Erythroblast (primary cell): Measurements from ENCODE around the gene IGSF11.

Source experiments
- GATA1 ChIP-seq: IDR thresholded peaks from 2 replicates; pipeline ENCODE4 v1.6.1; 2011; ENCODE audit warnings: low read depth, mild to moderate bottlenecking, control low read depth, low read length, moderate library complexity
- POLR2A ChIP-seq: IDR thresholded peaks from 2 replicates; pipeline ENCODE4 v1.6.1; 2011; ENCODE audit warnings: mild to moderate bottlenecking, low read length

DNA sequence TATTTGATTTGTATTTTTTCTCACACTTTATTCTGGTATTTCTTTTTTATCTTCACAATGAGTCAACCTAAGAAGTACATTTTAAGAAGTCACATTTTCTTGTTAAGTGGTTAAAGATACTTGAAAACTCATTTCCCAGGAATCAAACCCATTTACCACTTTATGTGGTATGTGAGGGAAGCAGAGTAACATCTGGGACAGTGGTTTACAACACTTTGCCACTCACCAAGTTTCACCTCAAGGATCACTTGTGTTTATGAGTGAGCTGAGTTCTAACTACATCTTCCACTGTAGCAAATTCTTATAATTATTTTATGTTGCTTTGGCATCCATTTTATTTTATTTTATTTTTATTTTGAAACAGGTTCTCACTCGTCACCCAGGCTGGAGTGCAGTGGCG, 53.8 kb downstream of the IGSF11 start:
- TF ChIP-seq POLR2A (no peak), GATA1 (no peak)
